Measurements from ENCODE around the gene STARD13.
"Not testable (repeated sequence)": the region's sequence is repeated elsewhere in the genome, so short reads cannot be mapped to it uniquely, and the experiment has no call there.

GRCh38 chr13:33177340-33178208 lies 108.0 kb downstream of the STARD13 start:
- not testable (repeated sequence) for TF ChIP-seq CTCF, POLR2A (IDR thresholded peaks at IDR 0.05)
